HK-2 (cell line): ENCODE results near the gene RABL6.
A peak's percentile ranks its signal among the peaks of the same experiment; 100 is the strongest.
"Not testable (repeated sequence)": the region's sequence is repeated elsewhere in the genome, so short reads cannot be mapped to it uniquely, and the experiment has no call there.

Source experiments
- DNase-seq: peaks from one replicate; pipeline ENCODE4 v3.0.0-alpha.2; 2018; ENCODE audit not compliant: unreplicated experiment

RABL6 gene

GRCh38 chr9:136882109-136882946 lies 74.6 kb downstream of the RABL6 start:
- DNase-seq, result peak; percentile 92

GRCh38 chr9:136882947-136883283 lies 75.2 kb downstream of the RABL6 start:
- DNase-seq, result not testable (repeated sequence)

- not testable (repeated sequence) for DNase-seq
Observed at GRCh38 chr9:136883670-136884069, 75.9 kb downstream of the RABL6 start.

GRCh38 chr9:136885950-136886578 lies 78.3 kb downstream of the RABL6 start, which contains the start of gene TRAF2:
TRAF2 (plus strand) TSS chr9:136886516; CDS start chr9:136898741, 12,225 bp downstream.
- DNase-seq, result peak; percentile 99

- peak; percentile 54 for DNase-seq
Observed at GRCh38 chr9:136886610-136887597, 79.2 kb downstream of the RABL6 start.

- DNase-seq, result no peak
Observed at GRCh38 chr9:136888454-136888853, 80.7 kb downstream of the RABL6 start.

- DNase-seq, result no peak
Observed at GRCh38 chr9:136889858-136890257, 82.1 kb downstream of the RABL6 start.

- DNase-seq, result no peak
Observed at GRCh38 chr9:136890661-136891060, 82.9 kb downstream of the RABL6 start.
